HepG2 (cell line): ENCODE results near the gene PUM1. TPM values are rescaled to one million over a fixed set of nuclear protein-coding genes. Genes with fewer than 3 reads are reported as not detected.

Experiments used
- ATAC-seq: fragments of 200-7000 bp; cut with Tn5 transposase; 3 replicates; pipeline ENCODE4 v1.9.1; 2020; ENCODE audit warnings: mild to moderate bottlenecking, moderate library complexity
- BruUV-seq: library from RNA; stranded (reverse); fragments of 400-500 nt; replicated peaks from 2 replicates; lab custom pipeline; 2021; lab: Mats Ljungman, UMichigan
- CTCF ChIA-PET: fragments of 300-600 bp; formaldehyde crosslinking; extraction: SDS; loops from one replicate; lab custom pipeline; 2021; ENCODE audit warnings: low total read pairs, inconsistent platforms, low intra/inter-chr PET ratio; lab: Yijun Ruan, JAX
- POLR2A ChIA-PET: fragments of 350-600 bp; sonication (Branson Sonifier 250); formaldehyde crosslinking; loops from one replicate; lab custom pipeline; 2020; ENCODE audit warnings: antibody characterized with exemption, inconsistent platforms; lab: Yijun Ruan, JAX
- DNase-seq: peaks from one replicate; pipeline ENCODE4 v3.0.0-alpha.2; 2015; ENCODE audit warnings: low spot score
- FAIRE-seq: peaks from 3 replicates; lab custom pipeline; 2011; peaks lifted over from hg19 to GRCh38; lab: Jason Lieb, UNC
- H2AFZ ChIP-seq: one replicate; pipeline ENCODE4 v1.6.1; 2011; ENCODE audit warnings: low read length, inconsistent platforms
- H3K27ac ChIP-seq: fragments of 300-600 bp; 3 replicates; pipeline ENCODE4 v1.8.0; 2011; ENCODE audit warnings: mixed run types, mild to moderate bottlenecking, mixed read lengths, low read length, inconsistent platforms; ENCODE audit not compliant: insufficient read depth; ENCODE audit errors: extremely low read length
- H3K27me3 ChIP-seq, 2 experiments: fragments of 200-600 bp in 1 of 2; 2 replicates in 1 of 2; 3 replicates in 1 of 2; pipeline versions ENCODE4 v1.6.0 to v1.8.0; 2011; ENCODE audit warnings: low read length in 2 of 2, mild to moderate bottlenecking in 2 of 2, moderate library complexity in 2 of 2, inconsistent platforms in 1 of 2; ENCODE audit not compliant: insufficient read depth in 2 of 2, control insufficient read depth in 1 of 2
- H3K36me3 ChIP-seq, 2 experiments: fragments of 200-600 bp in 1 of 2; replicated peaks in 1 of 2; 2 replicates in 1 of 2; 3 replicates in 1 of 2; pipeline versions ENCODE4 v1.5.1 to v1.8.0; 2011; ENCODE audit warnings: low read length in 2 of 2, inconsistent platforms in 1 of 2; ENCODE audit not compliant: insufficient read depth in 2 of 2, control insufficient read depth in 1 of 2
- H3K4me1 ChIP-seq: 2 replicates; pipeline ENCODE4 v1.5.1; 2012; ENCODE audit warnings: low read length, inconsistent platforms; ENCODE audit not compliant: insufficient read depth
- H3K4me2 ChIP-seq: 2 replicates; pipeline ENCODE4 v1.6.0; 2011; ENCODE audit warnings: low read depth, low read length, inconsistent platforms
- H3K4me3 ChIP-seq, 3 experiments: fragments of 200-600 bp in 1 of 3; sonication (generic), shearing (Covaris generic) in 1 of 3; replicated peaks in 1 of 3; 2 replicates each; pipeline ENCODE4 v1.5.1; 2011 to 2016; ENCODE audit warnings: low read length in 3 of 3, inconsistent platforms in 2 of 3, low read depth in 2 of 3, mild to moderate bottlenecking in 2 of 3, control low read depth in 1 of 3, mixed read lengths in 1 of 3; ENCODE audit not compliant: insufficient read depth in 1 of 3
- H3K79me2 ChIP-seq: one replicate; pipeline ENCODE4 v1.6.1; 2011; ENCODE audit warnings: low read length, inconsistent platforms; ENCODE audit not compliant: insufficient read depth
- H3K9ac ChIP-seq: 2 replicates; pipeline ENCODE4 v1.6.0; 2011; ENCODE audit warnings: mild to moderate bottlenecking, low read depth, low read length, inconsistent platforms; ENCODE audit not compliant: insufficient read depth
- H3K9me3 ChIP-seq: 2 replicates; pipeline ENCODE4 v1.5.1; 2012; ENCODE audit warnings: mild to moderate bottlenecking, low read length
- H4K20me1 ChIP-seq: 2 replicates; pipeline ENCODE4 v1.6.0; 2011; ENCODE audit warnings: inconsistent platforms, mild to moderate bottlenecking, low read length, moderate library complexity; ENCODE audit not compliant: insufficient read depth
- AHR ChIP-seq: IDR thresholded peaks from 2 replicates; pipeline ENCODE4 v1.6.1; 2018; ENCODE audit warnings: missing genetic modification reagents, missing compliant biosample characterization
- ARNT ChIP-seq: fragments of 450-650 bp; IDR thresholded peaks from 2 replicates; pipeline ENCODE4 v1.6.1; 2017
- CHCHD3 ChIP-seq: sonication (generic); formaldehyde crosslinking; IDR thresholded peaks from 2 replicates; pipeline ENCODE4 v1.8.0; 2022; ENCODE audit warnings: mild to moderate bottlenecking, missing genetic modification reagents, moderate library complexity
- ELK4 ChIP-seq: sonication (generic); formaldehyde crosslinking; IDR thresholded peaks from 2 replicates; pipeline ENCODE4 v1.9.0; 2021; ENCODE audit warnings: missing genetic modification reagents, borderline replicate concordance
- FOXA3 ChIP-seq: IDR thresholded peaks from 2 replicates; pipeline ENCODE4 v1.6.1; 2016; ENCODE audit warnings: missing genetic modification reagents, missing compliant biosample characterization
- NAIF1 ChIP-seq: sonication (generic); formaldehyde crosslinking; IDR thresholded peaks from 2 replicates; pipeline ENCODE4 v1.5.0; 2020; ENCODE audit warnings: mild to moderate bottlenecking, missing genetic modification reagents, borderline replicate concordance
- NFE2L1 ChIP-seq: sonication (generic); formaldehyde crosslinking; IDR thresholded peaks from 2 replicates; pipeline ENCODE4 v1.4.0; 2020; ENCODE audit warnings: missing genetic modification reagents, mild to moderate bottlenecking, borderline replicate concordance
- NFIB ChIP-seq: sonication (generic); formaldehyde crosslinking; IDR thresholded peaks from 2 replicates; pipeline ENCODE4 v1.9.0; 2021; ENCODE audit warnings: missing genetic modification reagents, mild to moderate bottlenecking, borderline replicate concordance
- SAFB2 ChIP-seq: sonication (generic); formaldehyde crosslinking; IDR thresholded peaks from 2 replicates; pipeline ENCODE4 v1.5.1; 2020; ENCODE audit warnings: missing genetic modification reagents, low read depth, mild to moderate bottlenecking, borderline replicate concordance
- TAF15 ChIP-seq: fragments of 200-400 bp; formaldehyde crosslinking; IDR thresholded peaks from one replicate; pipeline ENCODE4 v1.6.1; 2018; ENCODE audit warnings: mild to moderate bottlenecking, low read depth, low read length; ENCODE audit not compliant: poor library complexity, severe bottlenecking
- ZNF282 ChIP-seq: fragments of 450-650 bp; IDR thresholded peaks from 2 replicates; pipeline ENCODE4 v1.6.1; 2018; ENCODE audit not compliant: partially characterized antibody
- ZNF335 ChIP-seq: sonication (generic); formaldehyde crosslinking; IDR thresholded peaks from 2 replicates; pipeline ENCODE4 v1.4.0; 2020; ENCODE audit warnings: missing genetic modification reagents
- ZNF350 ChIP-seq: sonication (generic); formaldehyde crosslinking; IDR thresholded peaks from 2 replicates; pipeline ENCODE4 v1.4.0; 2020; ENCODE audit warnings: mild to moderate bottlenecking, low read depth, missing genetic modification reagents, borderline replicate concordance
- ZNF761 ChIP-seq: sonication (generic); formaldehyde crosslinking; conservative IDR thresholded peaks from 2 replicates; pipeline ENCODE4 v1.4.0; 2020; ENCODE audit warnings: mild to moderate bottlenecking, missing genetic modification reagents
- WGBS: methylation state at CpG from one replicate; pipeline ENCODE4 v1.1.6; 2017; ENCODE audit warnings: low lambda C conversion rate; 5-methylcytosine and 5-hydroxymethylcytosine counted together
- in situ Hi-C: cut with HindIII; loops from 2 replicates; pipeline ENCODE4 v1.10.0; 2017; ENCODE audit warnings: low pct_unique_long_range_greater_than_20kb; ENCODE audit not compliant: extremely low pct_ligation_motif_present
- intact Hi-C: fragments of 100-400 bp; cut with micrococcal nuclease; formaldehyde crosslinking; loops from one replicate; pipeline ENCODE4 v1.10.0; 2022; ENCODE audit not compliant: unreplicated experiment
- polyA plus RNA-seq, 8 experiments: library from polyadenylated mRNA; depleted of rRNA in 3 of 8; stranded (reverse) in 7 of 8; unstranded in 1 of 8; fragments of >200 nt; fragmentation: Illumina TruSeq in 4 of 8; extraction: Trizol in 4 of 8; gene quantifications; 2 replicates each; pipeline versions ENCODE4 v1.2.1 to v1.2.3, GENCODE V29; 2011 to 2016; ENCODE audit warnings: low read depth in 4 of 8, missing spikeins in 1 of 8, mixed read lengths in 1 of 8; ENCODE audit not compliant: insufficient read depth in 1 of 8
- total RNA-seq, 5 experiments: library from RNA; depleted of rRNA; stranded (reverse); fragments of >200 nt; fragmentation: Illumina TruSeq; extraction: Trizol; gene quantifications; 2 replicates each; pipeline ENCODE4 v1.2.3, GENCODE V29; 2016; ENCODE audit warnings: low read depth in 1 of 5

The PUM1 gene
- total and polyA plus RNA-seq, 2 of the 13 experiments (the other 11 are each of a cell fraction or from before 2014, with no cell fraction given), result 64.7 to 91.0 TPM

- FAIRE-seq, result no peak
- no peaks in the 10 kb centered on the region for H3K9me3 ChIP-seq
- TF ChIP-seq ZNF335 (CRISPR knock-in tag), result no peak
- TF ChIP-seq ELK4 (CRISPR knock-in tag), result no peak
- TF ChIP-seq ZNF282, result no peak
- TF ChIP-seq AHR (CRISPR knock-in tag), result no peak
- TF ChIP-seq FOXA3 (CRISPR knock-in tag), result no peak
- no peak for TF ChIP-seq NAIF1
- TF ChIP-seq TAF15, result no peak
- no peak for TF ChIP-seq ZNF350 (CRISPR knock-in tag)
- TF ChIP-seq CHCHD3, result no peak
- no peak for TF ChIP-seq NFE2L1
- TF ChIP-seq ZNF761, result no peak
- TF ChIP-seq SAFB2, result no peak
- no peak for TF ChIP-seq ARNT
- TF ChIP-seq NFIB, result no peak
- no peak overlapping the region for H3K9ac ChIP-seq
- H3K79me2 ChIP-seq, result peaks cover 94% of the 10 kb centered on the region
- DNase-seq, result no peak
- 100% methylated on average over 1 of the region's 1 CpG for WGBS
- ChIA-PET POLR2A (no interaction called here), CTCF (no interaction called here)
- H3K27me3 ChIP-seq, result no peaks in the 10 kb centered on the region
- peaks cover 18 to 58% of the 10 kb centered on the region in 2 experiments for H3K36me3 ChIP-seq
- in situ Hi-C loops (no loop called here), intact Hi-C loops (no loop called here)
- no TSS peak for BruUV-seq
- no peak overlapping the region for H2AFZ ChIP-seq
- H3K4me2 ChIP-seq, result no peak overlapping the region
- ATAC-seq, result no peak
- peaks cover 99% of the 10 kb centered on the region for H4K20me1 ChIP-seq
- H3K4me3 ChIP-seq, result no peak overlapping the region
- peaks cover 86% of the 10 kb centered on the region for H3K4me1 ChIP-seq
- no peak overlapping the region for H3K27ac ChIP-seq
Measured at GRCh38 chr1:31055953-31056352, 9.6 kb downstream of the PUM1 start.
